ENCODE data around the gene BATF.

DNA sequence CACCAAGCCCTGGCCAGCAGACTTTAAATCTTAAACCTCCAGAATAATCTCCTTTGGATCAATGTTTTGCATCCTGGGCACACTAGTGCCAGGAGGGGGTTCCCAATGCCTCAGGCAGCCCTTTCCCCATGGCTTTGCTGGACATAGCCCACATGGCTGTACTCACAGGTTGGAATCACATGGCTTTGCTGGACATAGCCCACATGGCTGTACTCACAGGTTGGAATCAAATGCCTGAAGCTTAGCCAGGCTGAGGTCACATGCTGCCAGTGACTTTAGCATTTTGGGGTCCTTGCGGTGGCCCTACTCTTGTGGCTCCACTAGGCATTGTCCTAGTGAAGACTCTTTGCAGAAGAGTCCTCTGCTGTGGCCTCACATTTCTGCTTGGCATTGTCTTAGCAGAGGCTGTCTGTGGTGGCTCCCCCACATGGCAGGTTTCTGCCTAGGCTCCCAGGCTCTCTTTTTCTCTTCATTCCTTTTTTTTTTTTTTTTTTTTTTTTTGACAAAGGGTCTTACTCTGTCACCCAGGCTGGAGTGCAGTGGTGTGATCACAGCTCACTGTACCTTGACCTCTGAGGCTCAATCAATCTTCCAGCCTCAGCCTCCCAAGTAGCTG, 69.2 kb downstream of the BATF start:
- TF ChIP-seq, protein P1, sequence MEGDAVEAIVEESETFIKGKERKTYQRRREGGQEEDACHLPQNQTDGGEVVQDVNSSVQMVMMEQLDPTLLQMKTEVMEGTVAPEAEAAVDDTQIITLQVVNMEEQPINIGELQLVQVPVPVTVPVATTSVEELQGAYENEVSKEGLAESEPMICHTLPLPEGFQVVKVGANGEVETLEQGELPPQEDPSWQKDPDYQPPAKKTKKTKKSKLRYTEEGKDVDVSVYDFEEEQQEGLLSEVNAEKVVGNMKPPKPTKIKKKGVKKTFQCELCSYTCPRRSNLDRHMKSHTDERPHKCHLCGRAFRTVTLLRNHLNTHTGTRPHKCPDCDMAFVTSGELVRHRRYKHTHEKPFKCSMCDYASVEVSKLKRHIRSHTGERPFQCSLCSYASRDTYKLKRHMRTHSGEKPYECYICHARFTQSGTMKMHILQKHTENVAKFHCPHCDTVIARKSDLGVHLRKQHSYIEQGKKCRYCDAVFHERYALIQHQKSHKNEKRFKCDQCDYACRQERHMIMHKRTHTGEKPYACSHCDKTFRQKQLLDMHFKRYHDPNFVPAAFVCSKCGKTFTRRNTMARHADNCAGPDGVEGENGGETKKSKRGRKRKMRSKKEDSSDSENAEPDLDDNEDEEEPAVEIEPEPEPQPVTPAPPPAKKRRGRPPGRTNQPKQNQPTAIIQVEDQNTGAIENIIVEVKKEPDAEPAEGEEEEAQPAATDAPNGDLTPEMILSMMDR (conservative IDR thresholded peaks at IDR 0.05; ENCODE audit: low read length), result 0 out of 2 replicates have a peak, but pooled peaks have one; percentile 16
- TF ChIP-seq EZH2phosphoT487 (IDR thresholded peaks at IDR 0.05; ENCODE audit: borderline replicate concordance), result no peak
